Loucy (cell line): Measurements from ENCODE around the gene ULBP2.
"Not testable (repeated sequence)": the region's sequence is repeated elsewhere in the genome, so short reads cannot be mapped to it uniquely, and the experiment has no call there.

Experiments used
- H2AFZ ChIP-seq: fragments of 200-600 bp; sonication (generic); 2 replicates; pipeline ENCODE4 v1.6.0; 2016; ENCODE audit warnings: antibody characterized with exemption, mild to moderate bottlenecking, low read length, moderate library complexity
- H3F3A ChIP-seq: fragments of 200-600 bp; 2 replicates; pipeline ENCODE4 v1.6.0; 2016; ENCODE audit warnings: antibody characterized with exemption, low read depth, mild to moderate bottlenecking
- H3K27me3 ChIP-seq: fragments of 200-600 bp; sonication (generic); 2 replicates; pipeline ENCODE4 v1.6.1; 2014; ENCODE audit warnings: low read length, mild to moderate bottlenecking; ENCODE audit not compliant: insufficient read depth, poor library complexity, severe bottlenecking
- H3K36me3 ChIP-seq: fragments of 200-600 bp; sonication (generic); 2 replicates; pipeline ENCODE4 v1.6.1; 2016; ENCODE audit warnings: low read length; ENCODE audit not compliant: insufficient read depth
- H3K4me1 ChIP-seq: fragments of 200-600 bp; sonication (generic); 2 replicates; pipeline ENCODE4 v1.5.1; 2014; ENCODE audit warnings: low read length, mild to moderate bottlenecking; ENCODE audit not compliant: insufficient read depth, poor library complexity, severe bottlenecking
- H3K4me2 ChIP-seq: fragments of 200-600 bp; sonication (generic); 2 replicates; pipeline ENCODE4 v1.6.0; 2014; ENCODE audit warnings: antibody characterized with exemption, low read length, low read depth, mild to moderate bottlenecking; ENCODE audit not compliant: poor library complexity, severe bottlenecking
- H3K4me3 ChIP-seq: fragments of 200-600 bp; sonication (generic); 2 replicates; pipeline ENCODE4 v1.5.1; 2014; ENCODE audit warnings: low read length, mild to moderate bottlenecking, mixed read lengths; ENCODE audit not compliant: poor library complexity, severe bottlenecking
- H3K79me2 ChIP-seq: fragments of 200-600 bp; sonication (generic); 2 replicates; pipeline ENCODE4 v1.6.1; 2014; ENCODE audit warnings: low read length; ENCODE audit not compliant: insufficient read depth
- H3K9ac ChIP-seq: fragments of 200-600 bp; sonication (generic); 2 replicates; pipeline ENCODE4 v1.6.0; 2014; ENCODE audit warnings: mild to moderate bottlenecking, low read depth, low read length, moderate library complexity; ENCODE audit not compliant: poor library complexity, severe bottlenecking
- H3K9me2 ChIP-seq: fragments of 200-600 bp; sonication (generic); replicated peaks from 2 replicates; pipeline ENCODE4 v1.6.1; 2016; ENCODE audit warnings: low read depth, low read length, mixed read lengths
- H3K9me3 ChIP-seq: fragments of 200-600 bp; sonication (generic); 2 replicates; pipeline ENCODE4 v1.6.1; 2014; ENCODE audit warnings: mild to moderate bottlenecking, antibody characterized with exemption, low read length, low read depth; ENCODE audit not compliant: insufficient read depth
- H4K20me1 ChIP-seq: fragments of 200-600 bp; sonication (generic); 2 replicates; pipeline ENCODE4 v1.6.0; 2014; ENCODE audit warnings: antibody characterized with exemption, low read length, mild to moderate bottlenecking; ENCODE audit not compliant: insufficient read depth, poor library complexity, severe bottlenecking
- CTCF ChIP-seq: fragments of 200-600 bp; sonication (generic); conservative IDR thresholded peaks from 2 replicates; pipeline ENCODE4 v1.5.1; 2014; ENCODE audit warnings: mild to moderate bottlenecking, antibody characterized with exemption, low read length
- EZH2phosphoT487 ChIP-seq: fragments of 200-600 bp; IDR thresholded peaks from 2 replicates; pipeline ENCODE4 v1.6.1; 2018; ENCODE audit warnings: antibody characterized with exemption, mild to moderate bottlenecking, moderate library complexity, borderline replicate concordance

Gene ULBP2

GRCh38 chr6:149910721-149911151 is 31.1 kb upstream of the ULBP2 start:
- Histone ChIP-seq H3K4me2 (no peak overlapping the region), H3F3A (no peaks in the 10 kb centered on the region), H2AFZ (no peak overlapping the region), H3K79me2 (no peaks in the 10 kb centered on the region), H3K4me1 (no peaks in the 10 kb centered on the region), H3K9me2 (no peaks in the 10 kb centered on the region), H3K36me3 (no peaks in the 10 kb centered on the region), H3K4me3 (no peak overlapping the region), H3K27me3 (no peaks in the 10 kb centered on the region), H3K9me3 (peaks cover 9% of the 10 kb centered on the region; the same call in 1 of the 2 replicates), H3K9ac (no peak overlapping the region), H4K20me1 (no peaks in the 10 kb centered on the region)
- TF ChIP-seq EZH2phosphoT487 (no peak), CTCF (no peak)

GRCh38 chr6:149912680-149913079 is 29.1 kb upstream of the ULBP2 start:
- H3K9me2 ChIP-seq, H3K79me2 ChIP-seq, H3K4me2 ChIP-seq, H3K4me3 ChIP-seq, H3K4me1 ChIP-seq, H3K36me3 ChIP-seq, H3K9me3 ChIP-seq, H4K20me1 ChIP-seq, H3K27me3 ChIP-seq, H3F3A ChIP-seq, H2AFZ ChIP-seq, H3K9ac ChIP-seq: not testable (repeated sequence)

GRCh38 chr6:149913085-149913484 is 28.7 kb upstream of the ULBP2 start:
- Histone ChIP-seq H3K4me2 (no peak overlapping the region), H3K27me3 (no peaks in the 10 kb centered on the region), H2AFZ (no peak overlapping the region), H4K20me1 (no peaks in the 10 kb centered on the region), H3K4me3 (no peak overlapping the region), H3F3A (no peaks in the 10 kb centered on the region), H3K9me3 (peaks cover 5% of the 10 kb centered on the region; the same call in 1 of the 2 replicates), H3K79me2 (no peaks in the 10 kb centered on the region), H3K4me1 (no peaks in the 10 kb centered on the region), H3K36me3 (no peaks in the 10 kb centered on the region), H3K9me2 (no peaks in the 10 kb centered on the region), H3K9ac (no peak overlapping the region)
- TF ChIP-seq CTCF, result no peak

GRCh38 chr6:149913540-149914240 is 28.1 kb upstream of the ULBP2 start:
- H4K20me1 ChIP-seq, result no peaks in the 10 kb centered on the region
- H3K4me2 ChIP-seq, result no peak overlapping the region
- no peak for TF ChIP-seq CTCF
- no peak for TF ChIP-seq EZH2phosphoT487
- no peaks in the 10 kb centered on the region for H3K9me2 ChIP-seq
- no peaks in the 10 kb centered on the region for H3K36me3 ChIP-seq
- H3K9me3 ChIP-seq, result peaks cover 4% of the 10 kb centered on the region; the same call in 1 of the 2 replicates
- no peaks in the 10 kb centered on the region for H3K79me2 ChIP-seq
- H3K9ac ChIP-seq, result no peak overlapping the region
- no peaks in the 10 kb centered on the region for H3F3A ChIP-seq
- H3K27me3 ChIP-seq, result no peaks in the 10 kb centered on the region
- H3K4me1 ChIP-seq, result no peaks in the 10 kb centered on the region
- no peak overlapping the region for H3K4me3 ChIP-seq
- H2AFZ ChIP-seq, result no peak overlapping the region
